Measurements from ENCODE around the gene KRTAP1-3.

- TF ChIP-seq EZH2 (optimal IDR thresholded peaks at IDR 0.05; ENCODE audit: low read depth, low read length) = no peak
- no peak for TF ChIP-seq CTCF (IDR thresholded peaks at IDR 0.05; ENCODE audit: low read length)
Measured at GRCh38 chr17:41020336-41020735, 14.3 kb downstream of the KRTAP1-3 start.

Data from MM.1S (cell line).